GM12878 (cell line): ENCODE measurements around the gene RRAD.

ENCODE experiments used
- GABPA ChIP-seq: IDR thresholded peaks from 2 replicates; pipeline ENCODE4 v1.6.1; 2014; ENCODE audit warnings: antibody characterized with exemption, low read depth, mild to moderate bottlenecking, inconsistent platforms
- HDAC2 ChIP-seq: fragments of 200-600 bp; sonication (generic); IDR thresholded peaks from 2 replicates; pipeline ENCODE4 v1.6.1; 2017
- JUNB ChIP-seq: IDR thresholded peaks from 2 replicates; pipeline ENCODE4 v1.6.1; 2016; ENCODE audit warnings: antibody characterized with exemption, mild to moderate bottlenecking
- PKNOX1 ChIP-seq: fragments of 450-650 bp; IDR thresholded peaks from 2 replicates; pipeline ENCODE4 v1.6.1; 2016; ENCODE audit warnings: mild to moderate bottlenecking
- POLR2AphosphoS5 ChIP-seq: IDR thresholded peaks from 2 replicates; pipeline ENCODE4 v1.6.1; 2011; ENCODE audit warnings: mild to moderate bottlenecking, low read length, inconsistent platforms
- RFX5 ChIP-seq: IDR thresholded peaks from 2 replicates; pipeline ENCODE4 v1.6.1; 2011; ENCODE audit warnings: low read depth, low read length, improper control_type of control experiment
- ZNF274 ChIP-seq: IDR thresholded peaks from one replicate; pipeline ENCODE4 v1.8.0; 2011; ENCODE audit not compliant: insufficient read length, insufficient read depth
- TF ChIP-seq, protein P1 (sequence below), 3 experiments: IDR thresholded peaks in 2 of 3; conservative IDR thresholded peaks in 1 of 3; 2 replicates each; pipeline ENCODE4 v1.5.1; 2011; ENCODE audit warnings: low read depth in 3 of 3, low read length in 3 of 3, mild to moderate bottlenecking in 3 of 3, control low read depth in 2 of 3, moderate library complexity in 2 of 3, inconsistent platforms in 1 of 3, mixed read lengths in 1 of 3; ENCODE audit not compliant: control insufficient read depth in 2 of 3, insufficient read depth in 1 of 3; ENCODE audit errors: extremely low read depth in 1 of 3

GRCh38 chr16:66905633-66906539 lies 19.4 kb downstream of the RRAD start:
- TF ChIP-seq ZNF274 (no peak), JUNB (no peak), RFX5 (no peak), GABPA (no peak), HDAC2 (no peak), POLR2AphosphoS5 (no peak), PKNOX1 (no peak)
- TF ChIP-seq, protein P1, sequence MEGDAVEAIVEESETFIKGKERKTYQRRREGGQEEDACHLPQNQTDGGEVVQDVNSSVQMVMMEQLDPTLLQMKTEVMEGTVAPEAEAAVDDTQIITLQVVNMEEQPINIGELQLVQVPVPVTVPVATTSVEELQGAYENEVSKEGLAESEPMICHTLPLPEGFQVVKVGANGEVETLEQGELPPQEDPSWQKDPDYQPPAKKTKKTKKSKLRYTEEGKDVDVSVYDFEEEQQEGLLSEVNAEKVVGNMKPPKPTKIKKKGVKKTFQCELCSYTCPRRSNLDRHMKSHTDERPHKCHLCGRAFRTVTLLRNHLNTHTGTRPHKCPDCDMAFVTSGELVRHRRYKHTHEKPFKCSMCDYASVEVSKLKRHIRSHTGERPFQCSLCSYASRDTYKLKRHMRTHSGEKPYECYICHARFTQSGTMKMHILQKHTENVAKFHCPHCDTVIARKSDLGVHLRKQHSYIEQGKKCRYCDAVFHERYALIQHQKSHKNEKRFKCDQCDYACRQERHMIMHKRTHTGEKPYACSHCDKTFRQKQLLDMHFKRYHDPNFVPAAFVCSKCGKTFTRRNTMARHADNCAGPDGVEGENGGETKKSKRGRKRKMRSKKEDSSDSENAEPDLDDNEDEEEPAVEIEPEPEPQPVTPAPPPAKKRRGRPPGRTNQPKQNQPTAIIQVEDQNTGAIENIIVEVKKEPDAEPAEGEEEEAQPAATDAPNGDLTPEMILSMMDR (IDR thresholded peaks at IDR 0.05 in 2 of 3, conservative IDR thresholded peaks at IDR 0.05 in 1 of 3; ENCODE audit: control insufficient read depth in 2 of 3, extremely low read depth in 1 of 3, insufficient read depth in 1 of 3, low read depth in 3 of 3, low read length in 3 of 3) = no peak
